ENCODE measurements around the gene OR8A1.

Gene OR8A1

GRCh38 chr11:124569697-124570096 is at the start of gene OR8A1:
Gene OR8A1, plus strand, starts transcription at chr11:124569997. Its CDS starts 123 bp downstream, at chr11:124570120.
- in situ Hi-C loops (cut with HindIII; ENCODE audit: low sequenced_read_pairs): no loop called here

- in situ Hi-C loops (cut with HindIII; ENCODE audit: low sequenced_read_pairs): no loop called here
These were observed 49.3 kb upstream of the OR8A1 start for GRCh38 chr11:124520550-124520854.

DNA sequence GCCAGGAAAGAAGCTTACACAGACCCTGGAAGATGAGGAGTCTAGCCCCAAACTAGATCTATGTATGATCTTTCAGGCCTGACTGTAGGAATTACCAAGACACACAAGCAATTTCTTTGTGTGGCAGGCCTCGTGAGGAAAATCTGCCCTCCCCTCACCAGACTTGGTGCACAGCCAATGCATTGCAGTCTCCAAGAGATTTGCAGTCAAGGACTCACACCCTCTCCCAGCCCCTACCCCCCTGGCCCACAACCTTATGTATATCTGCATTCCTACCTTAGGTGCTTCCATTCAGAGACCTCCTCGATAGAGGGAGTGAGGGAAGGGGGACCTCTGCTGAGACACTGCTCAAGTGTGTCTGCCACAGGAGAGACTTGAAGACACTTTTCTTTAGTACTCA is 36.2 kb upstream of the OR8A1 start:
- in situ Hi-C loops (cut with HindIII; ENCODE audit: low sequenced_read_pairs): no loop called here

GRCh38 chr11:124534051-124534450 is 35.7 kb upstream of the OR8A1 start:
- in situ Hi-C loops (cut with HindIII; ENCODE audit: low sequenced_read_pairs): no loop called here

DNA sequence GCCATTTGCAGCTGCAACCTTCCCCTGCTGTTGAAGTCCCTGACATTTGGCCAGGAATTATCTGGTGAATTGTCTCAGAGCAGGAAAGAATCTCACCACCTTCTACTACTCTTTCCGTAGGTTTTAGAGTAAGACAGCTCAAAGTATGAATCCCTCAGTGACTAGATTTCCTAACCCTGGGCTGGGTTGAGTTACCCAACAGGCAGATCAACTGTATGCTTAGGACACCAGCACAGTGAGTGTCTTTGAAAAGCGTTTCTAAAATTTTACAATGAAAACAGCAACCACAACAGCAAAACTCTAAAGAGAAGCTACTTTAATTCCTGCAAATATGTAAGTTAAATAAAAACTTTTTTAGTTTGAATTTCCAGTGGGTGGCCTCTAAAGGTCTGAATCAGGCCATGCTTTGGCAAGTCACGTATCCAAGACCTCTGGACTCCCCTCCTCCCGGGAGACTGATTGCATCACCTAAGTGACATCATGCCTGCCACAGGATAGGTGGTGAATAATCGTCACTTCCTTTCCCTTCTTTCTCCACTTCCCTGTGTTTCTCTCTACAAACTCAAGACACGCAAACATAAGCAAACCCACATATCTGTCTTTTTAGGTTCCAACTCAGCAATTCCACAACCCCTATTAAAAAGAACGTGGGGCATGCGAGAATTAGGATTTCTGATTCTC is 34.1 kb upstream of the OR8A1 start:
- in situ Hi-C loops (cut with HindIII; ENCODE audit: low sequenced_read_pairs): no loop called here

- in situ Hi-C loops (cut with HindIII; ENCODE audit: low sequenced_read_pairs): no loop called here
These were observed 33.3 kb upstream of the OR8A1 start for GRCh38 chr11:124536520-124536919.

- in situ Hi-C loops (cut with HindIII; ENCODE audit: low sequenced_read_pairs): no loop called here
These were observed 31.8 kb upstream of the OR8A1 start for GRCh38 chr11:124538019-124538418.

DNA sequence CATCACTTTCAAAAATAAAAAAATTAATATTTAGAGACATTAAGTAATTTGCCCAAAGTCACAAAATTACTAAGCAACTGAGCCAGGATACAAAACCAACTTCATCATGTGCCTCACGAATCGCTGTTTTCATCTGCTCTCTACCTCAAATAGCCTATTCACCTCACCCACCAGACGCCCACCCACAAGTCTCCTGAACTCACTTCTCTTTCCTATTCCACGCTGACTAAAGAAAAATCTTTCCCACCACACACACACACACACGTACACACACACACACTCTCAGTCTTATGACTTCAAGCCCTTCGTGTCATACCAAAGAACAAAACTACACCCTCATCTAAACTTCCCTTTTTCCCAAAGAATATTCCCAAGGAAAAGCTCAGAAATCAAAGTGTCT is 28.6 kb upstream of the OR8A1 start:
- in situ Hi-C loops (cut with HindIII; ENCODE audit: low sequenced_read_pairs): no loop called here

DNA sequence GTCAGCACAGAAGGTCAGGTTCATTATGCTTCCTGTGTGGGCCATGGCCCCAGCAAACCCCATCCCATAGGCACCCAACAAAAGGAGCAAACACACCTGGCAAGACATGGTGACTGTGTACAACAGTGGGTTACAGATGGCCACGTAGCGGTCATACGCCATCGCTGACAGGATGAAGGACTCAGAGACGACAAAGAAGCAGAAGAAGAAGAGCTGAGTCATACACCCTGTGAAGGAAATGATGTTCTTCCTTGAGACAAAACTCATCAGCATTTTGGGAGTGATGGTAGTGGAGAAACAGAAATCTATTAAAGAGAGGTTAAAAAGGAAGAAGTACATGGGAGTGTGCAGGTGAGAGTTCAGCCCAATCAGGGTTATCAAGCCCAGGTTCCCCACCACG is 26.7 kb upstream of the OR8A1 start:
- in situ Hi-C loops (cut with HindIII; ENCODE audit: low sequenced_read_pairs): no loop called here

- in situ Hi-C loops (cut with HindIII; ENCODE audit: low sequenced_read_pairs): no loop called here
These were observed 26.2 kb upstream of the OR8A1 start, which contains the start of gene OR8B12 for GRCh38 chr11:124543554-124543953. Gene OR8B12, minus strand, starts transcription at chr11:124543654. Its CDS starts 0 bp downstream, at chr11:124543654.

DNA sequence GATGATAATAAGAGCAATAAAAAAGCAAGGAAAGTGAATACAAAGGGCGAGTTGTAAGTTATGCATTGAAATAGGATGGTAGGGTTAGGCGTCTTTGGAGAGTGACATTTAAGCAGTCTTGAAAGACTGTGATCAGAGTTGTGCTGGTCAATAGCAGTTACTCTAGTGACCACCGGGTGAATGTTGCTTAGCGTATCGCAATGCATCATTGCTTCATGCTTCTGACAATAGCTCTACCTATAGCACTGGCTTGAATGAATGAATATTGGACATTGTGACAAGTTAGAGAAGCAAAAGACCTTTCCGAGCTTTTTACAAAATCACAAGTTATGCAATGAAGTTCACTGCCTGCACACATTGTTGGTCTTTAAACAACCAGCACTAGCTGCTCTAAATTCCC is 18.6 kb upstream of the OR8A1 start:
- in situ Hi-C loops (cut with HindIII; ENCODE audit: low sequenced_read_pairs): no loop called here

GRCh38 chr11:124551987-124552386 is 17.8 kb upstream of the OR8A1 start:
- in situ Hi-C loops (cut with HindIII; ENCODE audit: low sequenced_read_pairs): no loop called here

DNA sequence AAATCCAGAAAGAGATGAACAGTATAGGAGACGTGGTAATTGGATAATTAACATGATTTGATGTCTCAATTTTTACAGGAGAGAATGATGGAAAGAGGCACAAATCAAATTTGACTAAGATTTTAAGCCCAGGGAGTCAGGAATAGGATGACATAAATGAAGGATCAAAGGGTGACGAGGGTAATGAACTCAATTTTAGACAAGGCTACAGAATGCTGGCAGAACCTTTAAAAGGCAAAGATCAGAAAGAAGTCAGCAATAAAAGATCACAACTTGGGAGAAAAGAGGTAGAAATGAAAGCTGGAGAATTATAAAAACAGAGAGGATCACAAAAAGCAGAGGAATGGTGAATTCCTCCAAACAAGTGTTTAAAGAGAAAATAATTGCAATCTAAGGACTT is 13.0 kb upstream of the OR8A1 start:
- in situ Hi-C loops (cut with HindIII; ENCODE audit: low sequenced_read_pairs): no loop called here

GRCh38 chr11:124570160-124570559 is 363 bp downstream of the OR8A1 start:
- in situ Hi-C loops (cut with HindIII; ENCODE audit: low sequenced_read_pairs): no loop called here

- in situ Hi-C loops (cut with HindIII; ENCODE audit: low sequenced_read_pairs): no loop called here
These were observed 8.1 kb downstream of the OR8A1 start for GRCh38 chr11:124577716-124578427.

DNA sequence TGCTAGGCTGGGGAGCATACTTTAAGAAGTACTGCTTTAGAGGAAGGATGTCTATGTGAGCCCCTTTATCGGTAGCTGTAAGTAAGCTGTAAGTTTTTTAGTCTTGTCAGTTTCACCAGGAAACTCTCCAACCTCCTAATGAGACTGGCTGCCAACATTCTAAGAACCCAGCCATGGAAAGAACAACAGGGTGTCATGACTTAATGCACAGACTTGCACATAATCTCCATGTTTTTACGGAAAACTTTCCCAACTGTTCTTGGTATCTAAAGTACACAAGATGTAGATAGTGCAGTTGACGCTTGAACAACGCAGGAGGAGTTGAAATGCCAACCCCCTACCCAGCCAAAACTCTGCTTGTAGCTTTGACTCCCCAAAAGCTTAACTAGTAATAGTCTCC is 9.0 kb downstream of the OR8A1 start:
- in situ Hi-C loops (cut with HindIII; ENCODE audit: low sequenced_read_pairs): no loop called here

- in situ Hi-C loops (cut with HindIII; ENCODE audit: low sequenced_read_pairs): no loop called here
These were observed 12.0 kb downstream of the OR8A1 start for GRCh38 chr11:124581817-124582216.

DNA sequence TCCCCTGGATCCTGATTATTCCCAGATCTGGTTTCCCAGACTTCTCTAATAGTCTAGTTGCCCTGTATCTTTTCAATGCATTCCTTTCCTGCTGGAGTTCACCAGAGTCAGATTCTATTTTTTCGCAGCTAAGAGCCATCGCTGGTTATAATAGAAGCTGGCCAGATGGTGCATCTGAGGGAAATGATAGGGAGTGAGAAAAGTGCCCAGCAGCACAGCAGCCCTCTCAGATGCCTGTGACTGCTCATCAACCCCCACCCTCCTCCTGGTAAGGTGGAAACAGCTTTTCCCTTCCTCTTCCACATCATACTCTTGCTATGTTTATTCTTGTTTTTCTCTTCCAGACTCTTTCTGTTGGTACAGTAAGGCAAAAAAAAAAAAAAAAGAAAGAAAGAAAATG is 12.8 kb downstream of the OR8A1 start:
- in situ Hi-C loops (cut with HindIII; ENCODE audit: low sequenced_read_pairs): no loop called here

DNA sequence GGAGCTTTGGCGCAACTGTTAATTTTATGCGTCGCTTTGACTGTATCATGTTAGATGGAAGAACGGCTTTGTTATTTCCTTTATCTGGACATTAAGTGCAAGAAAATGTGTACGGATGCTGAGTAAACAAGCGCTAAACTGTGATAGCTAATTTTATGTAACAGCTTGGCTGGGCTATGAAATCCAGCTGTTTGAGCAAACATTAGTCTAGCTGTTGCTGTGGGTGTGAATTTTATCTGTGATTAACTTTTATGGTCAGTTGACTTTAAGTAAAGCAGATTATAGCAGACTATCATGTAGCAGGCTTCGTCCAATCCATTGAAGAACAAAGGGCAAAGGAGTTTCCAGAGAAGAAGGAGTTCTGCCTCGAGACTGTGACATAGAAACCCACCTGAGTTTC is 14.0 kb downstream of the OR8A1 start:
- in situ Hi-C loops (cut with HindIII; ENCODE audit: low sequenced_read_pairs): no loop called here

DNA sequence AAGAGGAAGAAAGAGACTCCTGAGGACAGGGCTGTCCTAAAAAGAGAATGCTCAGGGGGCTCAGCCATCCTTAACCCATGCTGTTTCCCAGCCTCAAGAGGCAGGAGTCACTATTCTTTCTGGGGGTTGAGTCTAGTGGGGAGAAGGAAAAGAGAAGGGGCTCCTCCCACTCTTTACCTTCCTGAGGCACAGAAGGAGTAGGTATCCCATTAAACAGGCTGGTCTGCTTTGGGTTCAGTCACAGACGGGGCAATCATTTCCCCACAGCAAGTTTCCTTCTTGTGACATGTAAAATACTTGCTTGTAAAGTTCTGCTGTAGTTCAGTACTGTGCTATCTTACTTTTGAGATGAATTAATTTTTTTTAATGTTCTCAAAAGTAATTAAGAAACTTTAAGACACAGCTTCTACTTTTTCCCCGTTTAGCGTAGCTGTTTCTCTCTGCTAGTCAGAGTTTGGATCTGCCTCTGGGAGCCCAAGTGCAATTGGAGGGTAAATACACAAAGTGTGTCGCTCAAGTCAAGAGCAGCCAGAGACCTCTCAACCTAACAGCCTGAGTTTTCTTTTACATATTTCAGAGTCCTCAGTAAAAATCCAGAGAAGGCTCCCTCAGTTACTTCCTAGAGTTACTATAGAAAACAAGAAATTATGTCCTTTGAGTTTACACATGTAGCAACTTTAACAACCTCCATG is 15.0 kb downstream of the OR8A1 start:
- in situ Hi-C loops (cut with HindIII; ENCODE audit: low sequenced_read_pairs): no loop called here

- in situ Hi-C loops (cut with HindIII; ENCODE audit: low sequenced_read_pairs): no loop called here
These were observed 16.6 kb downstream of the OR8A1 start for GRCh38 chr11:124586238-124586860.

DNA sequence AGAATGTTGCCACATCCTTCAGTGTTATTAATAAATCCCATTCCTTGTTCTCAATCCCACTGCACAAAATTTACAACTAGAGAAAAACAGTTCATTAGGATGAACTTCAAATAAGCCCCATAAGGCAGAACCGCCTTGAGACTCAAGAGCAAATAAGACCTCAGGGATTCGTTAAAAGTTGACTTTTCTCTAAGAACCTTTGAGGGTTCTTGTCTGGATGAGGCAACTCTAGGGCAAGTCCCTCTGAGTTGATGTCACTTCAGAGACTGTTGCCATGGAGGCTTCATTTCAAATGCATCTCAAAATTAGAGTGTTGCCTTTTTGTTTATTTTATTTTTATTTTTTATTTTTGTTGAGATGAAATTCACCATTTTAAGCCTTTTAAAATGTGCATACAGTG is 21.6 kb downstream of the OR8A1 start:
- in situ Hi-C loops (cut with HindIII; ENCODE audit: low sequenced_read_pairs): no loop called here

Data from endothelial cell of hepatic sinusoid (primary cell).